Nephron progenitor cell (in vitro differentiated cells): Measurements from ENCODE around the gene ABT1.
A peak's percentile ranks its signal among the peaks of the same experiment; 100 is the strongest.

ENCODE experiments used
- DNase-seq: peaks from one replicate; pipeline ENCODE4 v3.0.0; 2021
- H3K27ac Mint-ChIP-seq: 2 replicates; pipeline ENCODE4 v1.8.0; 2021; ENCODE audit warnings: mild to moderate bottlenecking, moderate library complexity, mixed read lengths
- H3K27me3 Mint-ChIP-seq: 2 replicates; pipeline ENCODE4 v1.8.0; 2021; ENCODE audit warnings: mild to moderate bottlenecking, low read depth, mixed read lengths; ENCODE audit not compliant: poor library complexity
- H3K36me3 Mint-ChIP-seq: 2 replicates; pipeline ENCODE4 v1.8.0; 2021; ENCODE audit warnings: low read depth, mixed read lengths
- H3K4me1 Mint-ChIP-seq: 2 replicates; pipeline ENCODE4 v1.8.0; 2021; ENCODE audit warnings: mixed read lengths
- H3K4me3 Mint-ChIP-seq: 2 replicates; pipeline ENCODE4 v1.8.0; 2021; ENCODE audit warnings: mild to moderate bottlenecking, moderate library complexity, mixed read lengths
- H3K9me3 Mint-ChIP-seq: 2 replicates; pipeline ENCODE4 v1.8.0; 2021; ENCODE audit warnings: mild to moderate bottlenecking, moderate library complexity, mixed read lengths
- CTCF ChIP-seq: fragments of 200-600 bp; sonication (generic); IDR thresholded peaks from 2 replicates; pipeline ENCODE4 v1.5.0; 2021; ENCODE audit warnings: antibody characterized with exemption

Gene ABT1

GRCh38 chr6:26578279-26578678 is 18.5 kb upstream of the ABT1 start:
- peak overlapping the region; percentile 87 for H3K4me3 Mint-ChIP-seq
- H3K9me3 Mint-ChIP-seq = peaks cover 28% of the 10 kb centered on the region
- DNase-seq = no peak
- no peak overlapping the region for H3K27ac Mint-ChIP-seq
- peaks cover 96% of the 10 kb centered on the region for H3K27me3 Mint-ChIP-seq
- H3K36me3 Mint-ChIP-seq = no peaks in the 10 kb centered on the region
- peaks cover 6% of the 10 kb centered on the region for H3K4me1 Mint-ChIP-seq
- TF ChIP-seq CTCF = no peak

DNA sequence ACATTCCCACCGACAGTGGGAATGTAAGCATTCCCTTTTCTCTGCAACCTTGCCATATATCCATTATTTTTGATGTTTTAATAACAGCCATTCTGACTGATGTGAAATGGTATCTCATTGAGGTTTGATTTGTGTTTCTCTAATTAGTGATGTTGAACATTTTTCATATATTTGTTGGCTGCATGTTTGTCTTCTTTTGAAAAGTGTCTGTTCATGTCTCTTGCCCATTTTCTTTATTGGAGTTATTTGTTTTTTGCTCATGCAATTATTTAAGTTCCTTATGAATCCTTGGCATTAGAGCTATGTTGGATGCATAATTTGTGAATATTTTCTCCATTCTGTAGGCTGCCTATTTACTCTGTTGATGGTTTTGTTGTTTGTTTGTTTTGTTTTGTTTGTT is 18.0 kb upstream of the ABT1 start:
- no peak overlapping the region for H3K4me3 Mint-ChIP-seq

GRCh38 chr6:26581164-26581915 is 15.4 kb upstream of the ABT1 start:
- Mint-ChIP-seq H3K36me3 (no peaks in the 10 kb centered on the region), H3K4me3 (no peak overlapping the region), H3K9me3 (peaks cover 28% of the 10 kb centered on the region), H3K27ac (no peak overlapping the region), H3K4me1 (peaks cover 6% of the 10 kb centered on the region), H3K27me3 (peaks cover 98% of the 10 kb centered on the region)
- DNase-seq = no peak
- no peak for TF ChIP-seq CTCF

More for the DNA sequence above, 18.0 kb upstream of the ABT1 start:
- peaks cover 6% of the 10 kb centered on the region for H3K4me1 Mint-ChIP-seq
- peaks cover 97% of the 10 kb centered on the region for H3K27me3 Mint-ChIP-seq
- peaks cover 28% of the 10 kb centered on the region for H3K9me3 Mint-ChIP-seq
- no peak for TF ChIP-seq CTCF
- H3K36me3 Mint-ChIP-seq = no peaks in the 10 kb centered on the region
- H3K27ac Mint-ChIP-seq = no peak overlapping the region
- DNase-seq = no peak

DNA sequence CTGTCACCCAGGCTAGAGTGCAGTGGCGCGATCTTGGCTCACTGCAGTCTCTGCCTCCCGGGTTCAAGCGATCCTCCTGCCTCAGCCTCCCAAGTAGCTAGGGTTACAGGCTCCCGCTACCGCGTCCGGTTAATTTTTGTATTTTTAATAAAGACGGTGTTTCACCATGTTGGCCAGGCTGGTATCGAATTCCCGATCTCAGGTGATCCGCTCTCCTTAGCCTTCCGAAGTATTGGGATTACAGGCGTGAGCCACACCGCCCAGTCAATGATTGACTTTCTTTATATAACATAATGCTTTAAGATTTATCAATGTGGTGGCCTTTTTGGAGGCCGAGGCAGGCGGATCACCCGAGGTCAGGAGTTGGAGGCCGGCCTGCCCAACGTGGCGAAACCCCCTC is 7.8 kb upstream of the ABT1 start:
- H3K27ac Mint-ChIP-seq = no peak overlapping the region
- peaks cover 51% of the 10 kb centered on the region for H3K27me3 Mint-ChIP-seq
- no peaks in the 10 kb centered on the region for H3K36me3 Mint-ChIP-seq
- H3K9me3 Mint-ChIP-seq = peaks cover 16% of the 10 kb centered on the region
- TF ChIP-seq CTCF = no peak
- no peak for DNase-seq
- no peak overlapping the region for H3K4me3 Mint-ChIP-seq
- H3K4me1 Mint-ChIP-seq = no peaks in the 10 kb centered on the region

DNA sequence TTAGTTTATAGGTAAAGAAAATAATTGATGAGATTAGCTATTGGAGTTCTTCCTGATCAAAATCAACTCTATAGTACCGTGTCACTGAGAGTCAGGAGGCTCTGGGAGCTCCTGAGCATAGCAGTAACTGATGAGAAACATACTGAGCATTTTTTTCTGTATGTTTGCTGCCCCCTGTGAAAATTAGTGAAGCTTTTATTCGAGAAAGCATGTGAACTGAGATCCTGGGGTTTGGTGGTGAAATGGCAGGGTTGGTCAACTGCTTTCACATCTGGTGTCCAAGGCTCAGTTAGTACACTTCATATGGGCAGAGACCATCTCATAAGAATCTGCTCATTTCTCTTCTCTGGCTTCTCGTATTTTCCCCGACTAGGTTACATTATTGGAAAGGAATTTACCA is 4.1 kb upstream of the ABT1 start:
- peaks cover 21% of the 10 kb centered on the region for H3K27me3 Mint-ChIP-seq
- H3K27ac Mint-ChIP-seq = no peak overlapping the region
- peaks cover 16% of the 10 kb centered on the region for H3K9me3 Mint-ChIP-seq
- no peak overlapping the region for H3K4me3 Mint-ChIP-seq
- H3K4me1 Mint-ChIP-seq = no peaks in the 10 kb centered on the region
- no peak for DNase-seq
- no peak for TF ChIP-seq CTCF
- H3K36me3 Mint-ChIP-seq = no peaks in the 10 kb centered on the region
